Right lobe of liver (tissue), 6 donors: ENCODE measurements around the gene PROCA1. TPM values are rescaled to one million over a fixed set of nuclear protein-coding genes. Genes with fewer than 3 reads are reported as not detected.
A peak's percentile ranks its signal among the peaks of the same experiment; 100 is the strongest.

Experiments used
- ATAC-seq, 4 donors: fragments of 200-7000 bp; cut with Tn5 transposase; one replicate each; pipeline ENCODE4 v1.9.1; 2020; ENCODE audit warnings: mild to moderate bottlenecking in 4 of 4, moderate library complexity in 4 of 4
- DNase-seq, 3 donors: peaks; one replicate each; pipeline ENCODE4 v3.0.0-alpha.2; 2020
- H3K27ac ChIP-seq, 3 donors: fragments of 200-600 bp; one replicate each; pipeline ENCODE4 v1.8.0; 2022
- H3K27me3 ChIP-seq, 2 donors: fragments of 200-600 bp; one replicate each; pipeline ENCODE4 v1.8.0; 2022
- H3K36me3 ChIP-seq, 4 donors: fragments of 200-600 bp; sonication (generic) in 1 of 4; one replicate each; pipeline versions ENCODE4 v1.5.1 to v1.8.0; 2017 to 2022; ENCODE audit warnings: control low read depth in 1 of 4
- H3K4me1 ChIP-seq, 4 donors: fragments of 200-600 bp; sonication (generic) in 1 of 4; one replicate each; pipeline versions ENCODE4 v1.5.1 to v1.8.0; 2017 to 2022; ENCODE audit warnings: control low read depth in 1 of 4
- H3K4me3 ChIP-seq, 3 donors: fragments of 200-600 bp; one replicate each; pipeline ENCODE4 v1.8.0; 2022
- H3K9me3 ChIP-seq, 4 donors: fragments of 200-600 bp; sonication (generic) in 1 of 4; one replicate each; pipeline versions ENCODE4 v1.5.1 to v1.8.0; 2017 to 2022; ENCODE audit warnings: control low read depth in 1 of 4
- CTCF ChIP-seq, 4 donors: fragments of 200-600 bp in 3 of 4; fragments of 450-650 bp in 1 of 4; IDR thresholded peaks; one replicate each; pipeline versions ENCODE4 v1.5.1 to v1.8.0; 2016 to 2022; ENCODE audit warnings: antibody characterized with exemption in 4 of 4, mild to moderate bottlenecking in 2 of 4
- POLR2A ChIP-seq: fragments of 450-650 bp; IDR thresholded peaks from one replicate; pipeline ENCODE4 v1.6.1; 2017; ENCODE audit warnings: antibody characterized with exemption, mild to moderate bottlenecking
- WGBS: methylation state at CpG from one replicate; pipeline ENCODE4 v1.1.6; 2018; ENCODE audit warnings: low coverage, low lambda C conversion rate; ENCODE audit not compliant: insufficient coverage; ENCODE audit errors: missing lambda C conversion rate; 5-methylcytosine and 5-hydroxymethylcytosine counted together
- intact Hi-C, 2 donors: fragments of 100-400 bp; cut with DNase I; formaldehyde crosslinking; loops; one replicate each; pipeline versions ENCODE4 v1.11.2 to v1.14.1; 2022
- total RNA-seq, 6 experiments: library from RNA; depleted of rRNA in 2 of 6; stranded (reverse); fragments of >200 nt in 2 of 6; fragmentation: NEBNext Ultra II Directional in 3 of 6; extraction: Animal tissue kit (Norgen Biotek cat#: 25700) in 3 of 6; gene quantifications; one replicate each; pipeline versions ENCODE4 v1.1.0 to v1.2.4, GENCODE V29; 2016 to 2023
- donor health status: DM: no; HTN: yes; CAD: no.
- donor health status: DM: no; HTN: no; CAD: no.
- donor health status: DM: no; HTN: no; CAD: no.
- donor health status: DM: no; HTN: yes; CAD: no.
- donor health status: DM: no; HTN: yes; CAD: no.

PROCA1 gene
- total RNA-seq, 6 experiments from 2014 or later, result 0.18 to 0.97 (median 0.54) TPM; not detected in 1

- Histone ChIP-seq H3K4me3 (no peak overlapping the region), H3K27me3 (no peaks in the 10 kb centered on the region), H3K9me3 (no peaks in the 10 kb centered on the region), H3K27ac (no peak overlapping the region), H3K4me1 (no peaks in the 10 kb centered on the region), H3K36me3 (no peaks in the 10 kb centered on the region)
- WGBS, result no CpG with 5 or more reads among the region's 10 CpGs
- DNase-seq, result no peak
- no peak for ATAC-seq
- no peak for TF ChIP-seq CTCF (IDR thresholded peaks at IDR 0.05)
- no peak for TF ChIP-seq POLR2A
- intact Hi-C loops, result no loop called here
Observed at GRCh38 chr17:28734712-28735241, 23.1 kb upstream of the PROCA1 start.

- H3K27me3 ChIP-seq, result no peaks in the 10 kb centered on the region
- H3K27ac ChIP-seq, result no peak overlapping the region
- DNase-seq, result no peak
- H3K4me3 ChIP-seq, result no peak overlapping the region
- no peaks in the 10 kb centered on the region for H3K36me3 ChIP-seq
- intact Hi-C loops, result no loop called here
- no peaks in the 10 kb centered on the region for H3K4me1 ChIP-seq
- ATAC-seq, result no peak
- H3K9me3 ChIP-seq, result no peaks in the 10 kb centered on the region
- 88% methylated on average over 1 of the region's 1 CpG for WGBS
- TF ChIP-seq POLR2A, result no peak
- no peak for TF ChIP-seq CTCF (IDR thresholded peaks at IDR 0.05)
Observed at GRCh38 chr17:28733346-28733745, 21.7 kb upstream of the PROCA1 start.

GRCh38 chr17:28729950-28730330 lies 18.3 kb upstream of the PROCA1 start:
- WGBS, result 81% methylated on average over 11 of the region's 11 CpGs
- Histone ChIP-seq H3K36me3 (no peaks in the 10 kb centered on the region), H3K9me3 (no peaks in the 10 kb centered on the region), H3K4me1 (peaks cover 0 to 9% (median 4%) of the 10 kb centered on the region in 4 donors), H3K4me3 (no peak overlapping the region), H3K27ac (no peak overlapping the region), H3K27me3 (no peaks in the 10 kb centered on the region)
- DNase-seq, result no peak
- ATAC-seq, result no peak
- TF ChIP-seq POLR2A (no peak), CTCF (IDR thresholded peaks at IDR 0.05) (no peak)
- intact Hi-C loops, result no loop called here

- H3K4me1 ChIP-seq, result peaks cover 0 to 9% (median 4%) of the 10 kb centered on the region in 4 donors
- ATAC-seq (peak; percentile 71 to 81 (median 76)), DNase-seq (peak; percentile 96 to 97 (median 97))
- no peaks in the 10 kb centered on the region for H3K27me3 ChIP-seq
- peak within 1 kb of the TSS; percentile 70 to 78 (median 74) for H3K4me3 ChIP-seq
- TF ChIP-seq POLR2A, result peak; percentile 60
- TF ChIP-seq CTCF (IDR thresholded peaks at IDR 0.05), result no peak
- no peaks in the 10 kb centered on the region for H3K9me3 ChIP-seq
- intact Hi-C loops, result no loop called here
- WGBS, result 0% methylated on average over 59 of the region's 64 CpGs
- peak within 1 kb of the TSS; percentile 86 to 90 (median 88) for H3K27ac ChIP-seq
- H3K36me3 ChIP-seq, result peaks cover 0 to 10% (median 7%) of the 10 kb centered on the region in 4 donors
Observed at GRCh38 chr17:28728364-28729200, 16.9 kb upstream of the PROCA1 start, which contains the start of gene NEK8. Gene NEK8 (plus strand): TSS chr17:28728788. CDS start chr17:28728814, 26 bp downstream.
